GM12878 (cell line): ENCODE results near the gene OR10Z1.

Experiments
- MEF2A ChIP-seq: IDR thresholded peaks from 2 replicates; pipeline ENCODE4 v1.6.1; 2011; ENCODE audit warnings: low read depth, mild to moderate bottlenecking, low read length, moderate library complexity; ENCODE audit not compliant: insufficient read depth
- PML ChIP-seq: IDR thresholded peaks from 2 replicates; pipeline ENCODE4 v1.6.1; 2012; ENCODE audit warnings: low read length, inconsistent platforms
- TF ChIP-seq, protein P1 (sequence below), 3 experiments: IDR thresholded peaks in 2 of 3; conservative IDR thresholded peaks in 1 of 3; 2 replicates each; pipeline ENCODE4 v1.5.1; 2011; ENCODE audit warnings: low read depth in 3 of 3, low read length in 3 of 3, mild to moderate bottlenecking in 3 of 3, control low read depth in 2 of 3, moderate library complexity in 2 of 3, inconsistent platforms in 1 of 3, mixed read lengths in 1 of 3; ENCODE audit not compliant: control insufficient read depth in 2 of 3, insufficient read depth in 1 of 3; ENCODE audit errors: extremely low read depth in 1 of 3
- TF ChIP-seq, protein P2 (sequence below): IDR thresholded peaks from 2 replicates; pipeline ENCODE4 v1.6.1; 2012; ENCODE audit warnings: mild to moderate bottlenecking, low read depth, low read length
- TF ChIP-seq, protein P3 (sequence below): IDR thresholded peaks from 2 replicates; pipeline ENCODE4 v1.6.1; 2011; ENCODE audit warnings: mild to moderate bottlenecking, low read depth, low read length, moderate library complexity; ENCODE audit not compliant: insufficient replicate concordance

DNA sequence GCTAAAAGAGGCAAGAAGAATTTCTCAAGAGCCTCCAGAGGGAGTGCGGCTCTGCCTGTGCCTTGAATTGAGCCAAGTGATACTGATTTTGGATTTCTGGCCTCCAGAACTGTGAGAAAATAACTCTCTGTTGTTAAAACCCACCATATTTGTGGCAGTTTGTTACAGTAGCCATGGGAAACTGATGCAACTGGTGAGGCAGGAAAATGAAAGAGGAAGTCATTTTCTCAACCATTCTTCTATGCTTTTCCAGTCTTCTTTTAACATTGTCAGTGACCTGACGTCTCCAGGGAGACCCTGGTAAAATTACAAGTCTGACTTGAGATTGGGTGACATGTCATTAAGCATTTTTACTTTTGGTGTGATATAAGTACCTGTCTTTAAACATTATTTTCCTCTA, 40.5 kb upstream of the OR10Z1 start:
- TF ChIP-seq, protein P1, sequence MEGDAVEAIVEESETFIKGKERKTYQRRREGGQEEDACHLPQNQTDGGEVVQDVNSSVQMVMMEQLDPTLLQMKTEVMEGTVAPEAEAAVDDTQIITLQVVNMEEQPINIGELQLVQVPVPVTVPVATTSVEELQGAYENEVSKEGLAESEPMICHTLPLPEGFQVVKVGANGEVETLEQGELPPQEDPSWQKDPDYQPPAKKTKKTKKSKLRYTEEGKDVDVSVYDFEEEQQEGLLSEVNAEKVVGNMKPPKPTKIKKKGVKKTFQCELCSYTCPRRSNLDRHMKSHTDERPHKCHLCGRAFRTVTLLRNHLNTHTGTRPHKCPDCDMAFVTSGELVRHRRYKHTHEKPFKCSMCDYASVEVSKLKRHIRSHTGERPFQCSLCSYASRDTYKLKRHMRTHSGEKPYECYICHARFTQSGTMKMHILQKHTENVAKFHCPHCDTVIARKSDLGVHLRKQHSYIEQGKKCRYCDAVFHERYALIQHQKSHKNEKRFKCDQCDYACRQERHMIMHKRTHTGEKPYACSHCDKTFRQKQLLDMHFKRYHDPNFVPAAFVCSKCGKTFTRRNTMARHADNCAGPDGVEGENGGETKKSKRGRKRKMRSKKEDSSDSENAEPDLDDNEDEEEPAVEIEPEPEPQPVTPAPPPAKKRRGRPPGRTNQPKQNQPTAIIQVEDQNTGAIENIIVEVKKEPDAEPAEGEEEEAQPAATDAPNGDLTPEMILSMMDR (IDR thresholded peaks at IDR 0.05 in 2 of 3, conservative IDR thresholded peaks at IDR 0.05 in 1 of 3; ENCODE audit: control insufficient read depth in 2 of 3, extremely low read depth in 1 of 3, insufficient read depth in 1 of 3, low read depth in 3 of 3, low read length in 3 of 3) = no peak
- TF ChIP-seq, protein P2, sequence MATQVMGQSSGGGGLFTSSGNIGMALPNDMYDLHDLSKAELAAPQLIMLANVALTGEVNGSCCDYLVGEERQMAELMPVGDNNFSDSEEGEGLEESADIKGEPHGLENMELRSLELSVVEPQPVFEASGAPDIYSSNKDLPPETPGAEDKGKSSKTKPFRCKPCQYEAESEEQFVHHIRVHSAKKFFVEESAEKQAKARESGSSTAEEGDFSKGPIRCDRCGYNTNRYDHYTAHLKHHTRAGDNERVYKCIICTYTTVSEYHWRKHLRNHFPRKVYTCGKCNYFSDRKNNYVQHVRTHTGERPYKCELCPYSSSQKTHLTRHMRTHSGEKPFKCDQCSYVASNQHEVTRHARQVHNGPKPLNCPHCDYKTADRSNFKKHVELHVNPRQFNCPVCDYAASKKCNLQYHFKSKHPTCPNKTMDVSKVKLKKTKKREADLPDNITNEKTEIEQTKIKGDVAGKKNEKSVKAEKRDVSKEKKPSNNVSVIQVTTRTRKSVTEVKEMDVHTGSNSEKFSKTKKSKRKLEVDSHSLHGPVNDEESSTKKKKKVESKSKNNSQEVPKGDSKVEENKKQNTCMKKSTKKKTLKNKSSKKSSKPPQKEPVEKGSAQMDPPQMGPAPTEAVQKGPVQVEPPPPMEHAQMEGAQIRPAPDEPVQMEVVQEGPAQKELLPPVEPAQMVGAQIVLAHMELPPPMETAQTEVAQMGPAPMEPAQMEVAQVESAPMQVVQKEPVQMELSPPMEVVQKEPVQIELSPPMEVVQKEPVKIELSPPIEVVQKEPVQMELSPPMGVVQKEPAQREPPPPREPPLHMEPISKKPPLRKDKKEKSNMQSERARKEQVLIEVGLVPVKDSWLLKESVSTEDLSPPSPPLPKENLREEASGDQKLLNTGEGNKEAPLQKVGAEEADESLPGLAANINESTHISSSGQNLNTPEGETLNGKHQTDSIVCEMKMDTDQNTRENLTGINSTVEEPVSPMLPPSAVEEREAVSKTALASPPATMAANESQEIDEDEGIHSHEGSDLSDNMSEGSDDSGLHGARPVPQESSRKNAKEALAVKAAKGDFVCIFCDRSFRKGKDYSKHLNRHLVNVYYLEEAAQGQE = no peak
- TF ChIP-seq PML (no peak), MEF2A (no peak)
- TF ChIP-seq, protein P3, sequence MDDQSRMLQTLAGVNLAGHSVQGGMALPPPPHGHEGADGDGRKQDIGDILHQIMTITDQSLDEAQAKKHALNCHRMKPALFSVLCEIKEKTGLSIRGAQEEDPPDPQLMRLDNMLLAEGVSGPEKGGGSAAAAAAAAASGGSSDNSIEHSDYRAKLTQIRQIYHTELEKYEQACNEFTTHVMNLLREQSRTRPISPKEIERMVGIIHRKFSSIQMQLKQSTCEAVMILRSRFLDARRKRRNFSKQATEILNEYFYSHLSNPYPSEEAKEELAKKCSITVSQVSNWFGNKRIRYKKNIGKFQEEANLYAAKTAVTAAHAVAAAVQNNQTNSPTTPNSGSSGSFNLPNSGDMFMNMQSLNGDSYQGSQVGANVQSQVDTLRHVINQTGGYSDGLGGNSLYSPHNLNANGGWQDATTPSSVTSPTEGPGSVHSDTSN = no peak
